Psoas muscle (tissue), 8 donors: Measurements from ENCODE around the gene PLEKHN1. TPM values are rescaled to one million over a fixed set of nuclear protein-coding genes. Genes with fewer than 3 reads are reported as not detected.

Source experiments
- ATAC-seq, 4 donors: fragments of 200-7000 bp; cut with Tn5 transposase; one replicate each; pipeline ENCODE4 v1.9.1; 2020; ENCODE audit warnings: moderate library complexity in 3 of 4, mild to moderate bottlenecking in 2 of 4
- DNase-seq, 2 donors: peaks; one replicate each; pipeline ENCODE4 v3.0.0-alpha.2; 2020
- H3K27ac ChIP-seq: fragments of 200-600 bp; one replicate; pipeline ENCODE4 v1.8.0; 2022
- H3K27me3 ChIP-seq, 3 donors: fragments of 200-600 bp in 1 of 3; one replicate each; pipeline versions ENCODE4 v1.6.1 to v1.8.0; 2013 to 2022; ENCODE audit warnings: low read length in 2 of 3, mild to moderate bottlenecking in 2 of 3, moderate library complexity in 1 of 3; ENCODE audit not compliant: insufficient read depth in 3 of 3
- H3K36me3 ChIP-seq, 2 donors: fragments of 200-600 bp in 1 of 2; one replicate each; pipeline versions ENCODE4 v1.6.1 to v1.8.0; 2013 to 2022; ENCODE audit warnings: low read depth in 1 of 2, mild to moderate bottlenecking in 1 of 2, moderate library complexity in 1 of 2; ENCODE audit not compliant: insufficient read depth in 1 of 2
- H3K4me1 ChIP-seq: fragments of 200-600 bp; one replicate; pipeline ENCODE4 v1.8.0; 2022
- H3K4me3 ChIP-seq: fragments of 200-600 bp; one replicate; pipeline ENCODE4 v1.8.0; 2022; ENCODE audit warnings: mild to moderate bottlenecking
- H3K9me3 ChIP-seq: fragments of 200-600 bp; one replicate; pipeline ENCODE4 v1.8.0; 2022
- CTCF ChIP-seq: fragments of 200-600 bp; IDR thresholded peaks from one replicate; pipeline ENCODE4 v1.8.0; 2022; ENCODE audit warnings: antibody characterized with exemption
- WGBS, 3 donors: extraction: QIAGEN DNeasy Blood & Tissue Kit; methylation state at CpG; one replicate each; pipeline versions ENCODE4 v1.1.6 to v1.1.7; 2013; 5-methylcytosine and 5-hydroxymethylcytosine counted together
- intact Hi-C, 2 donors: fragments of 100-400 bp; cut with DNase I; formaldehyde crosslinking; loops; one replicate each; pipeline versions ENCODE4 v1.11.0 to v1.14.2; 2022
- polyA plus RNA-seq, 3 donors: library from polyadenylated mRNA; stranded (reverse); fragments of 200-250 nt; gene quantifications; one replicate each; pipeline ENCODE4 v1.2.3, GENCODE V29; 2013
- total RNA-seq, 4 donors: library from RNA; stranded (reverse); fragmentation: NEBNext Ultra II Directional in 2 of 4; extraction: Animal tissue kit (Norgen Biotek cat#: 25700) in 2 of 4; gene quantifications; one replicate each; pipeline versions ENCODE4 v1.2.1 to v1.2.4, GENCODE V29; 2021 to 2023
- donor health status: healthy with polysubstance abuse.
- donor health status: DM: no; HTN: no; CAD: no; lungs with moderate emphysema.
- donor health status: Bipolar disorder and iron deficiency.
- donor health status: healthy.
- donor health status: DM: yes; HTN: yes; CAD: no.
- donor health status: DM: no; HTN: no; CAD: no.
- donor health status: DM: no; HTN: no; CAD: no.
- donor health status: DM: yes; HTN: yes; CAD: no.

PLEKHN1 gene
- total and polyA plus RNA-seq, 7 donors: 0.03 TPM; not detected in 6

- H3K36me3 ChIP-seq: no peaks in the 10 kb centered on the region
- H3K27ac ChIP-seq: peak within 1 kb of the TSS; percentile 93
- peak; percentile 60 to 70 (median 69) for ATAC-seq
- no peaks in the 10 kb centered on the region for H3K27me3 ChIP-seq
- TF ChIP-seq CTCF: no peak
- peak; percentile 83 to 97 for DNase-seq
- H3K9me3 ChIP-seq: no peaks in the 10 kb centered on the region
- WGBS, 3 donors: 20 to 29% (median 28%) methylated on average over 18 to 28 of the region's 28 CpGs
- intact Hi-C loops: loop anchor here in 1 of 2 donors (5.0 kb wide), 1 partner anchor 310 kb away; no protein-coding TSS in a partner anchor
- peaks cover 40% of the 10 kb centered on the region for H3K4me1 ChIP-seq
- H3K4me3 ChIP-seq: peak within 1 kb of the TSS; percentile 53
Observed at GRCh38 chr1:981955-982558, 15.8 kb downstream of the PLEKHN1 start, which contains the start of gene PERM1. PERM1 (minus strand) TSS chr1:982093; CDS start chr1:981029, 1,064 bp downstream.

- peak overlapping the region; percentile 53 for H3K4me3 ChIP-seq
- H3K9me3 ChIP-seq: no peaks in the 10 kb centered on the region
- TF ChIP-seq CTCF: no peak
- DNase-seq: peak; percentile 30 to 60
- no peaks in the 10 kb centered on the region for H3K36me3 ChIP-seq
- 33 to 48% (median 37%) methylated on average over 36 to 43 of the region's 43 CpGs for WGBS, 3 donors
- H3K4me1 ChIP-seq: peaks cover 40% of the 10 kb centered on the region
- peak in 1 of 4 donors; percentile 7 for ATAC-seq
- H3K27ac ChIP-seq: peak overlapping the region; percentile 93
- intact Hi-C loops: loop anchor here in 1 of 2 donors (5.0 kb wide), 1 partner anchor 309 kb away; no protein-coding TSS in a partner anchor
- no peaks in the 10 kb centered on the region for H3K27me3 ChIP-seq
Observed at GRCh38 chr1:982765-983436, 16.6 kb downstream of the PLEKHN1 start.

GRCh38 chr1:983798-984475, 17.7 kb downstream of the PLEKHN1 start:
- H3K4me3 ChIP-seq: peak overlapping the region; percentile 49
- no peaks in the 10 kb centered on the region for H3K27me3 ChIP-seq
- ATAC-seq: no peak

GRCh38 chr1:984476-984814, 18.2 kb downstream of the PLEKHN1 start:
- 59 to 64% (median 59%) methylated on average over 12 of the region's 12 CpGs for WGBS, 3 donors
- DNase-seq (no peak), ATAC-seq (no peak)
- H3K4me1 ChIP-seq: peaks cover 27% of the 10 kb centered on the region
- H3K4me3 ChIP-seq: peak overlapping the region; percentile 49
- intact Hi-C loops: loop anchor here (1.0 to 5.0 kb wide), 4 partner anchors 14 to 308 kb away; no protein-coding TSS in a partner anchor
- TF ChIP-seq CTCF: no peak
- H3K27me3 ChIP-seq: no peaks in the 10 kb centered on the region
- no peaks in the 10 kb centered on the region for H3K9me3 ChIP-seq
- H3K27ac ChIP-seq: no peak overlapping the region
- no peaks in the 10 kb centered on the region for H3K36me3 ChIP-seq

More at GRCh38 chr1:983798-984475, 17.7 kb downstream of the PLEKHN1 start:
- DNase-seq: peak; percentile 55 to 81
- H3K36me3 ChIP-seq: no peaks in the 10 kb centered on the region
- peaks cover 32% of the 10 kb centered on the region for H3K4me1 ChIP-seq
- no peaks in the 10 kb centered on the region for H3K9me3 ChIP-seq
- no peak overlapping the region for H3K27ac ChIP-seq
- 18 to 24% (median 23%) methylated on average over 23 to 29 of the region's 29 CpGs for whole genome bisulfite sequencing, 3 donors
- intact Hi-C loops: loop anchor here (1.0 to 5.0 kb wide), 4 partner anchors 15 to 308 kb away; no protein-coding TSS in a partner anchor
- TF ChIP-seq CTCF: peak; percentile 93
